GM19193 (cell line): ENCODE measurements around the gene TPP1.

Experiments
- POLR2A ChIP-seq: IDR thresholded peaks from 4 replicates; pipeline ENCODE4 v1.6.1; 2011; ENCODE audit not compliant: insufficient read depth, insufficient read length; ENCODE audit errors: extremely low read depth

Gene TPP1

DNA sequence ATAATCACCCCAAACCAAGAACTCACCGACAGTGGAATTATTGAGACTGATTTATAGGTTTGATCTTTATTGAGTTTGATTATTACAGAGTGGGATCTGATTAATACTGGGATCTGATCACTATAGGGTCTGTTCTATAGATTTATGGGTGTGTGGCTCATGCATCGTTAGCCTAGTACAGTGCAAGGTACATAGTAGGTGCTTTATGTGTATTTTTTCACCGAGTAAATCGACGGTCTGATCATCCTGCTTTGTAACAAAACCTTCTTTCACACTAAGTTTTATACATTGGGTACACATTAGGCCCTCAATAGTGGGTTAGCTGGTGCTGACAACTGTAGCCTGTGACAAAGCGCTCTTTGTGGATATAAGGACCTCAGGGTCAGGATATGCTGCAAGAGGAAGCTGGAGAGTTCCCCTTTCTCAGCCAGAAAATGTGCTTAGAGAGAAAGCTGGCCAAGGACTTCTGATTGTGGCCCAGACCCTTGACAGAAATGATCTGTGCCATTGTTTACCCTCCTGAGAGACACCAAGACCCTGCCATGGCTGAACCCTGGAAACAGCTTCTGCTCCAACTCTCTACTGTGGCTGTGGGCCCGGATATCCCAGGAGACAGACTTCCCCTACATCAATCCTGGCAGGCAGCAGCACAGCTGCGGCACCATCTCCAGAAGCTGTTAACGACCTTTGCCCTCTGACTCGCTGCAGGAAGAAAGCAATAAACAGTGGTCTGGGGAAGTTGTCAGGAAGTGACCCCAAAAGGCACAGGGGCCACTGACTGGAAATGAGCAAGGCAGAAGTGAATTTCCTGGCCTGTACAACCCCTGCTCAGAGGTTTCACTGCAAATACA, 16.1 kb upstream of the TPP1 start:
- no peak for TF ChIP-seq POLR2A

DNA sequence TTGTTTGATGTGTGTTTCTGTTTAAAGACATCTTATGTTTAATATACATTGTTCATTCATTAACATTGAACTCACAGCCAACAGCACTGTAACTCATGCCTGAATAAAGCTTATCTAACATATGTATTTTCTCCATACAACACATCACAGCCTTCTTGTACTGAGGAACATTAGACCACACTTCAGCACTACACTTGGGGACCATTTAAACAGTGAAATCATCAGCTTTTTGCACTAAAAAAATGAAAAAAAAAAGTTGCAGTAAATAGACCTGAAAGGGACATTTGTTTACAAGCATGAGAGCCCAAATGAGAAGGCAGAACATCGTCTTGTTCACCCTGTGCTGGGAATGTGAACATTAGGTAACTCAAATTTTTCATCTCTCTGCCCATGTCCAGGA, 15.3 kb upstream of the TPP1 start:
- TF ChIP-seq POLR2A: no peak

DNA sequence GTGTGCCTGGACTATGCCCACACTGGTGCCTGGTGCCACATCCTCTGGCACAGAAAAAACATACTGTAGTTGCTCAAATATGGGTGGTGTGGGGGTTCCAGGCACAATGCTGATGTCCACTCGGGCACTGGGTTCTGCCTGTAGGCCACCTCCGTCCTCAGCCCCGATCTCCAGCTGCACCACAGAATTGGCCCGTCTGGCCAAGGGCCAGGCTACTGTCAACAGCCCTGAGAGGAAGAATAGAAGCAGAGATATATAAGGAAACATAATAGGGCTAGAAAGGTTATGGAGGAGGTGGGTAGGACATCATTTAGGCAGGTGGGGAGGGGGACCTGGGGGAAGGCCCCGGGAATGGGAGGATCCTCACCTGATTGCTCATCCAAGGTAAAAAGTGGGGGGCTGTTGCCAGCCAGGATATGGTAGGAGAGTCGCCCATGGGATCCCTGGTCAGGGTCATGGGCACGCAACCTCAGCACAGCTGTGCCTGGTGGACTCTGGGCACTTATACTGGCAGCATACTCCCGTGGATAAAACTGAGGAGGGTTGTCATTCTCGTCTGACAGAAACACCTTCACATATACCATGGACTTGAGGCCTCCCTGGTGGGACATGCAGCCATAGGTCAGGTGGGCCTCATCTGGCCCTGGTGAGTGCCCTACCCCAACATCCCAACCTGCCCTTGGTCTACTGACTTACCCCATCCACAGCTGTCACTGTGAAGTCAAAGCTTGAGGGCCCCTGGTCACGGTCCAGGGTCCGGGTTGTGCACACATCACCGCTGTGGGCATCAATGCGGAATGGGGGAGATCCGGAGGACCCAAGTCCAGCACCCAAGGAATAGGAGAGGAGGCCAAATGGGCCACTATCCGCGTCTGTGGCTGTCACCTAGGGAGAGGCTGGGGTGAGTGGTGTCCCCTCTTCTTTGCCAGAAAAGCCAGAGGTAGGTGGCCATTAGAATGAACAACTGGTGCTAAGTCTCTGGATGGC, 14.5 kb upstream of the TPP1 start:
- TF ChIP-seq POLR2A: no peak

DNA sequence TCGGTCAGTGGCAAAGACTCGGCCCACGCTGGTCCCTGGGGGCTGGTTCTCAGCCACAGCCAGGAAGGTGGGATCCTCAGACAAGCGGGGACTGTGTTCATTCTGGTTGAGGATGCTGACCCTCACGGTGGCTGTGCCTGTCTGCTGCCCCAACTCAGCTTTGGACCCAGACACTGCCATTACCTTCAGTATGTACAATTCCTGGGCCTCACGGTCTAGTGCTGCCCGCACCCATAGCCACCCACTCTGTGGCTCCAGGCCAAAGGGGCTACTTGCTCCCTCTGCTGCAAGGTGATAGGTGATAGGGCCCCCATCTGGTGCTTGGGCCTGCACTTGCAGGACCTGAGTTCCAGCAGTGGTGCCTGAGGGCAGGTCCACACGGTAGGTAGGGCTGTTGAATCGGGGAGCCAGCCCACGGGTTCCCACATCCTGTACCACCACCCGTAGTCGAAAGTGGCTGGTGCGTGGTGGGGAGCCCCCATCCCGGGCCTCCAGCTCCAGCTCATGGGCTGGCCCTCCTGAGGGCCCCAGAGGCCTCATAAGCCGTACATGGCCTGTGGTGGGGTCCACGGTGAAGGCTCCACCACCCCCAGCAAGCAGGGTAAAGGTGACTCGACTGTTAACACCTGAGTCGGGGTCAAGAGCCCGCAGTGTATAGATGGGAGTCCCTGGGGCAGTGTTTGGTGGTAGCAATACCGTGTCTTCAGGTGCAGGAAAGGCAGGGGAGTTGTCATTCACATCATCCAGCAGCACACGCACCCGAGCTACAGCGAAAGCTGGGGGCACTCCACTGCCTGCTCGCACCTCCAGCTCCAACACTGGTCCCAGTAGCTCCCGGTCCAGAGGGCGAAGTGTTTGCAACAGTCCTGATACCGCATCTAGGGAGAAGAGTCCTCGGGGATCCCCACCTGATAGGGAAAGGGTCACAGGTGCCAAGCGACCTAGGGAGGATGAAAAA, 13.2 kb upstream of the TPP1 start:
- TF ChIP-seq POLR2A: no peak

DNA sequence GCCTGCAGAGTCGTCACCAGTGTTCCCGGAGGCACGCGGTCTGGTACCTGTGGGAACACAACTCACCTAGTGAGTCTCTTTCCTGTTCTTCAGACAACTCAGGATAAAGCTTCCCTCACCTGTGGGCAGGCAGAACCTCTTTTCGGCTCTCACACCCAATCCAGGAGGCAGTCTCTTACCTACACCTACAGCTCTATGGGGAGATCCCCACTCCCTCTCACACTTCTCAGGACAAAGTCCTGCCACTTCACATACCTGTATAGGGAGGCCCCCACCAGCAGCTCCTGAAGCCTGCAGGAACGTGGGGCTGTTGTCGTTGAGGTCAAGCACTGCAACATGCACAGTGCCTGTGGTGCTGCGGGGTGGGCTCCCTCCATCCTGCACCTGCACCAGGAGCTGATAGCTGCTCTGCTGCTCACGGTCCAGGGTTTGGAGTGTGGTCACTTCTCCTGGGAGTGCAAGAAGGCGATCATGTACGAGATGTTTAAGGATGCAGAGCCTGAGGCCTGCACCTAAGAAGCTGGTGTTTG, 12.2 kb upstream of the TPP1 start:
- no peak for TF ChIP-seq POLR2A

DNA sequence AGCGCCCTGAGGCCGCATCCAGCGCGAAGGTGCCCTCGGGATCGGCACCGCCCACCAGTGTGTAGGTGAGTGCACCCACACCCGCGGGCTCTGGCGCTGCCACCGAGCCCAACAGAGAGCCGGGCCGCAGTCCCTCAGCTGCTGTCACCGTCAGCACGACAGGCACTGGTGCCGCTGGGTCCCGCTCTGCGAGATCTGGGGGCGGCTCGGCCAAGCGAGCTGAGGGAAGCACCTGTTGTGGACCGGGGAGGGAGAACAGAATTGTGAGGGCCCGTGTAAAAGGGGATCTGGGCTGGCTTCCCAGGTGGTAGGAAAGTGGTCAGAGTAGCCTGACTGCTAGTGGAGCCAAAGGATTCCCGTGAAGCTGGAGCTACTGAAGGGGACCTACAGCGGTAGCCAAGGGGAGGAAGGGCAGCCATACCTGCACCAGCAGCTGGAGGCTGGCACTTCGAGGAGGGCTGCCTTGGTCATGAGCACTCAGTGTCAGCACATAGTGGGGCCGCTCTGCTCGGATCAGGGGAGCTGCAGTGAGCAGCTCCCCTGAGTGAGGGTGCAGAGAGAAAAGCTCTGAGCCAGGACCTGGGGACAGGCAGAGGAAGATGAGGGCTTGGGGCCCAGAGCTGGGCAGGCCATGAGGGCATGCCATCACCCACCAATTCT, 11.5 kb upstream of the TPP1 start:
- TF ChIP-seq POLR2A: no peak

DNA sequence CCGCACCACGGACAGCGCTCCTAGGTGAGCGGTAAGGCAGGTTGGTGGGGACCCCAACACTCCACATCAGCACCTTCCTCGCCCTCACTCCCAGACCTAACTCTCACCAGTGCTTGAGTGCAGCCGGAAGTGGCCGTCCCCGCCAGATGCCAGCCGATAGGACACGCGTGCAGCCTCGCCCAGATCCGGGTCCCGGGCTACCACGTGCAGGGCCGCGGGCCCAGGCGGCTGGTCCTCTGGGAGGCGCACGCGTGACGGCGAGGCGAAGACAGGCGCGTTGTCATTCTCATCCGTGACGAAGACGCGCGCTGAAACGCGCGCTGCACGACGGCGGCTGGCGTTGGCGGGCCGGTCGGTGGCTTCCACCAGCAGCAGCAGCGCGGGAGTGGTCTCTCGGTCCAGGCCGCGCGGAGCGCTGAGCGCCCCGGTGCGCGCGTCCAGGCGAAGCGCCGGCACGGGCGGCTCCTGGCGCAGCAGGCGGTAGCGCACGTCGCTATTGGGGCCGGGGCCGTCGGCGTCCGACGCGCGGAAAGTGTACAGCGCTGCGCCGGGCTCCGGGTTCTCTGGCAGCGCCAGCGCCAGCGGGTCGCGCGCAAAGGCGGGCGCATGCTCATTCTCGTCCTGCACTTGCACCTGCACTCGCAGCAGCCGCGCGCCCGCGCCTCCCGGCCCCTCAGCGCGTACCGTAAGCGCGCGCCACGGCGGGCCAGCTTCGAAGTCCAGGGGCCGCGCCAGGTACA, 10.8 kb upstream of the TPP1 start:
- no peak for TF ChIP-seq POLR2A

DNA sequence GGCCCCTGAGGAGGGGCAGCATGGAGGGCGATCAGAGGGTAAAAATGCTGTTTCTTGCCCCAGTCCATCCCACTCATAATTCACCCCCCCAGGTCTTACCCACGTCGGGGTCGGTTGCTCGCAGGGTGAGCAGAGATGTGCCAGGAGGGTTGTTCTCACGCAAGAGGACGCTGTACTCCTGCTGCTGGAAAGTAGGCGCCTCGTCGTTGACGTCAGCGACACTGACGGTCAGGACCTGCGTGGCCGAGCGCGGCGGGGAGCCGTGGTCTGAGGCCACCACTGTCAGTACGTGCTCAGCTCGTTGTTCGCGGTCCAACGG, 10.3 kb upstream of the TPP1 start:
- TF ChIP-seq POLR2A: no peak

DNA sequence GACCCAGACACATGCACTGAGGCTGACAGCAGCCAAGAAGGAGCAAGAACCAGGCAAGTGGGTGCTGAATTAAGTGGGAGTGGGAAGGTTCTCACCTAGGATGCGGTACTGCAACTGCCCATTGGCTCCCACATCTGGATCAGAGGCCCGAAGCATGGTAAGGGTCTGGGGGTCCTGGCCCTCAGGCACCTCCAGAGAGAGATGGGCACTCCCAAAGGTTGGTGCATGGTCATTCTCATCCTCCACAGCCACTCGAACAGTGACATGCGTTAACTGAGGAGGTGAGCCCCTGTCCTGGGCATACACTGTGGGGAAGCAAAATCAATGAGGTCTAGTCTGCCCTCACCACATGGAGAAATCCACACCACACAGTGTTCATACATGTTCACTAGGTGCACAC, 9.3 kb upstream of the TPP1 start:
- no peak for TF ChIP-seq POLR2A

DNA sequence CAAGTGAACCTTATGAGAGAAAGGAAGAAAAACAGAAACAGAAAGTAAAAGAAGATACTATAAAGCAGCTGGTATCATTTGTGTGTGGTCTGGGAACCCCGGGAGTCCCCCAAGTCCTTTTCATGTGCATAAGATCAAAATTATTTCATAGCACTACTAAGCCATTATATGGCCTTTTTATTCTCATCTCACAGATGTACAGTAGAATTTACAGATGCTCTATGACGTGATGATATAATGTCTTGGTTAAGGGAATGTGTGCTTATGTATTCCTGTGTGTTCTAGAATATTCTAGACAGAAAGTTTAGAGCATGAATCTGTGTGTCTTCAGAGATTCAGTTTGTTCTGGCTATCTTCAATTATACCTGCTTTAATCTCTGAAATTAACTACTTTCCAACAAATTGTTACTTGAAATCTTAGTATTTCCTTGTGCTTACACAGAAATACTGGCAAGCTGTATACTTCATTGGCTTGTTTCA, 8.6 kb upstream of the TPP1 start:
- TF ChIP-seq POLR2A: no peak

DNA sequence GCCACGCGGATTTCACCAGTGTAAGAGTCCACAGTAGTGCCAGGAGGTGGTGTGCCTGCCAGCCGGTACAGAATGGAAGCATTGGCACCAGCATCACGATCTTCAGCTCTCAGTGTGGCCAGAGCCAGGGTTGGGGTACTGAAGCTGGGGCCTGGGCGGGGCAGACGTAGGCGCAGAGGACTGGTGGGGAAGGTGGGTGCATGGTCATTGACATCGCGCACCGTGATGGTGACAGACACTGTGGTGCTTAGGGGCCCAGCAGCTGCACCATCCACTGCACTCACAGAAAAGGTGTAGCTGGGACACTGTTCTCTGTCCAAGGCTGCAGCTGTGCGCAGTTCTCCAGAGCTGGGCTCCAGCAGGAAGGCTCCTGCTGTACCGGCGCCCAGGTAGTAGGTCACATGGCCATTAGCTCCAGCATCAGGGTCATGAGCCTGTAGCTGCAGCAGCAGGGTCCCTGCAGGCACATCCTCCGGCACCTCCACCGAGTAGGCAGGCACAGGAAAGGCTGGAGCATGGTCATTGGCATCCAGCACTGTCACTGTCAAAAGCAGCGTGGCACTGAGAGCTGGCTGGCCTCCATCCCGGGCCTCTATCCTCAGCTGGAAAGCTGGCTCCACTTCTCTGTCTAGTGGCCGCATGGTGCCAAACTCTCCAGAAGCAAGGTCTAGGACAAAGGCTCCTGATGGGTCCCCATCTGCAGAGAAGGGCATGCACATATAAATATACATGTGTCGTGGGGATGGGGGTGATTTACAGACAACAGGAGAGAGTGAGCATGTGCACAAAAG, 7.9 kb upstream of the TPP1 start:
- no peak for TF ChIP-seq POLR2A

DNA sequence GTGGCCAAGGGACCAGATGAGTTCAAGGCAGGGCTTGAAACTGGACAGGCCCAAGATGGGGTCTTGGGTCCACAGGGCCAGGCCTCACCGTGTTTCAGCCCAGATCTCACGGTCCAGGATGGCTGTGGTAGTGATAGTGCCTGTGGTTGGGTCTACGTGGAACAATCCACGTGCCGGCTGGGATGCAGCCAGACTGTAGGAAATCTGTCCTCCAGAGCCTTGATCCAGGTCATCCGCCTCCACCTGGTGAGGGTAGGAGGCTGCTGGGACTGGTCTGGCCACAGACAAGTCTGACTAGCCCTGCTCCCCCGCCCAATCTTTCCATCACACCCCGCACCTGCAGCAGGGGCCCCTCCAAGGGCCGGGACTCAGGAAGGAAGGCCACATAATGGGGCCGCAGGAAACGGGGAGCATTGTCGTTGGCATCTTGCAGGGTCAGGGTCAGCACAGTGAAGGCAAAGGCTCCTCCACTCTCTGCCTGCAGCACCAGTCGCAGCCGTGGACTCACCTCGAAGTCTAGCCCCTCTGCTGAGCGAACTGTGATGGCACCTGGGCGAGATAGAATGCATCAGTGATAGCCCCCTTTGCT, 6.7 kb upstream of the TPP1 start:
- TF ChIP-seq POLR2A: no peak
